D721Med (cell line): ENCODE measurements around the gene LDLR.
"Not testable (repeated sequence)": the region's sequence is repeated elsewhere in the genome, so short reads cannot be mapped to it uniquely, and the experiment has no call there.

ENCODE experiments used
- DNase-seq: peaks from one replicate; pipeline ENCODE4 v3.0.0; 2011; ENCODE audit warnings: low spot score; ENCODE audit not compliant: insufficient read length
- FAIRE-seq: peaks from 2 replicates; lab custom pipeline; 2011; peaks lifted over from hg19 to GRCh38; lab: Jason Lieb, UNC
- CTCF ChIP-seq: IDR thresholded peaks from 2 replicates; pipeline ENCODE4 v1.5.1; 2012; ENCODE audit warnings: mild to moderate bottlenecking, control low read depth; ENCODE audit not compliant: insufficient read depth; ENCODE audit errors: missing control alignments

Gene LDLR

GRCh38 chr19:11098327-11098726, 9.1 kb downstream of the LDLR start:
- DNase-seq = no peak
- no peak for TF ChIP-seq CTCF
- FAIRE-seq = no peak

GRCh38 chr19:11098861-11099260, 9.6 kb downstream of the LDLR start:
- no peak for TF ChIP-seq CTCF
- FAIRE-seq (no peak), DNase-seq (no peak)

GRCh38 chr19:11100049-11100448, 10.8 kb downstream of the LDLR start:
- no peak for TF ChIP-seq CTCF
- DNase-seq (no peak), FAIRE-seq (no peak)

GRCh38 chr19:11101057-11101456, 11.8 kb downstream of the LDLR start:
- DNase-seq = no peak
- FAIRE-seq = no peak
- TF ChIP-seq CTCF = no peak

- no peak for DNase-seq
- FAIRE-seq = no peak
- TF ChIP-seq CTCF = no peak
Observed at GRCh38 chr19:11102944-11103343, 13.7 kb downstream of the LDLR start.

GRCh38 chr19:11103667-11104066, 14.4 kb downstream of the LDLR start:
- not testable (repeated sequence) for FAIRE-seq, DNase-seq

GRCh38 chr19:11105014-11105636, 15.9 kb downstream of the LDLR start:
- TF ChIP-seq CTCF = no peak

GRCh38 chr19:11106477-11106876, 17.2 kb downstream of the LDLR start:
- no peak for TF ChIP-seq CTCF
- FAIRE-seq = no peak

More at GRCh38 chr19:11105014-11105636, 15.9 kb downstream of the LDLR start:
- FAIRE-seq (no peak), DNase-seq (no peak)

More at GRCh38 chr19:11106477-11106876, 17.2 kb downstream of the LDLR start:
- no peak for DNase-seq
